GM19240 (cell line): ENCODE results near the gene OSCP1.

Source experiments
- DNase-seq: peaks from one replicate; pipeline ENCODE4 v3.0.0; 2011; ENCODE audit warnings: low spot score; ENCODE audit not compliant: insufficient read length

OSCP1 gene

GRCh38 chr1:36475341-36475740 is 25.1 kb upstream of the OSCP1 start:
- no peak for DNase-seq

- DNase-seq = no peak
These were observed 22.4 kb upstream of the OSCP1 start for GRCh38 chr1:36472656-36473055.

- DNase-seq = no peak
These were observed 21.8 kb upstream of the OSCP1 start for GRCh38 chr1:36471830-36472641.

- no peak for DNase-seq
These were observed 18.9 kb upstream of the OSCP1 start for GRCh38 chr1:36469163-36469562.

- no peak for DNase-seq
These were observed 17.6 kb upstream of the OSCP1 start for GRCh38 chr1:36467700-36468455.

GRCh38 chr1:36467027-36467410 is 16.8 kb upstream of the OSCP1 start:
- no peak for DNase-seq

GRCh38 chr1:36466370-36467026 is 16.2 kb upstream of the OSCP1 start:
- no peak for DNase-seq

- no peak for DNase-seq
These were observed 15.6 kb upstream of the OSCP1 start for GRCh38 chr1:36465731-36466369.

- no peak for DNase-seq
These were observed 14.5 kb upstream of the OSCP1 start for GRCh38 chr1:36464605-36465393.

GRCh38 chr1:36463803-36464604 is 13.8 kb upstream of the OSCP1 start, which contains the start of gene MRPS15:
TSS of gene MRPS15 (minus strand) at chr1:36464384. CDS start at chr1:36464275, 109 bp downstream.
- peak; percentile 87 for DNase-seq

GRCh38 chr1:36463463-36463802 is 13.2 kb upstream of the OSCP1 start:
- DNase-seq = no peak

GRCh38 chr1:36458910-36459309 is 8.7 kb upstream of the OSCP1 start:
- DNase-seq = no peak

GRCh38 chr1:36457691-36458090 is 7.4 kb upstream of the OSCP1 start:
- DNase-seq = no peak

GRCh38 chr1:36456391-36456928 is 6.2 kb upstream of the OSCP1 start:
- no peak for DNase-seq

- no peak for DNase-seq
These were observed 5.1 kb upstream of the OSCP1 start for GRCh38 chr1:36455386-36455785.

GRCh38 chr1:36453600-36454388 is 3.5 kb upstream of the OSCP1 start:
- no peak for DNase-seq

- no peak for DNase-seq
These were observed 2.8 kb upstream of the OSCP1 start for GRCh38 chr1:36453051-36453450.

GRCh38 chr1:36450919-36451305 is 661 bp upstream of the OSCP1 start:
- DNase-seq = no peak

- no peak for DNase-seq
These were observed 1.7 kb downstream of the OSCP1 start for GRCh38 chr1:36448530-36449056.
